PC-9 (cell line): Measurements from ENCODE around the gene SHISA5. TPM values are rescaled to one million over a fixed set of nuclear protein-coding genes. Genes with fewer than 3 reads are reported as not detected.

ENCODE experiments used
- BruUV-seq: library from RNA; stranded (reverse); fragments of 400-500 nt; replicated peaks from 2 replicates; lab custom pipeline; 2021; lab: Mats Ljungman, UMichigan
- CTCF ChIA-PET: fragments of 300-600 bp; sonication (Branson Sonifier 250); formaldehyde crosslinking; loops from one replicate; lab custom pipeline; 2022; ENCODE audit warnings: antibody characterized with exemption; lab: Charles Lee
- POLR2A ChIA-PET: fragments of 300-600 bp; sonication (Branson Sonifier 250); formaldehyde crosslinking; loops from one replicate; lab custom pipeline; 2022; ENCODE audit warnings: antibody characterized with exemption; ENCODE audit not compliant: unreplicated experiment; lab: Charles Lee
- DNase-seq, 2 experiments: peaks; one replicate each; pipeline versions ENCODE4 v3.0.0 to v3.0.0-alpha.2; 2015 to 2022; ENCODE audit warnings: mixed read lengths in 1 of 2
- H2AFZ ChIP-seq: fragments of 200-600 bp; sonication (generic); 2 replicates; pipeline ENCODE4 v1.8.1; 2017; ENCODE audit warnings: antibody characterized with exemption
- H3F3A ChIP-seq: fragments of 200-600 bp; sonication (generic); 2 replicates; pipeline ENCODE4 v1.8.1; 2017; ENCODE audit warnings: antibody characterized with exemption, mild to moderate bottlenecking, low read depth; ENCODE audit not compliant: insufficient read depth
- H3K27ac ChIP-seq: fragments of 200-600 bp; sonication (generic); 2 replicates; pipeline ENCODE4 v1.6.1; 2016; ENCODE audit warnings: mixed run types
- H3K27me3 ChIP-seq: fragments of 200-600 bp; sonication (generic); 2 replicates; pipeline ENCODE4 v1.6.1; 2016; ENCODE audit warnings: low read depth, mixed run types; ENCODE audit not compliant: insufficient read depth
- H3K36me3 ChIP-seq: fragments of 200-600 bp; sonication (generic); 2 replicates; pipeline ENCODE4 v1.6.1; 2016; ENCODE audit warnings: low read depth, mixed run types
- H3K4me1 ChIP-seq: fragments of 200-600 bp; sonication (generic); replicated peaks from 2 replicates; pipeline ENCODE4 v1.6.1; 2016; ENCODE audit warnings: mixed run types; ENCODE audit not compliant: insufficient read depth
- H3K4me2 ChIP-seq: fragments of 200-600 bp; sonication (generic); 2 replicates; pipeline ENCODE4 v1.6.1; 2017; ENCODE audit warnings: mixed run types
- H3K4me3 ChIP-seq: fragments of 200-600 bp; sonication (generic); 2 replicates; pipeline ENCODE4 v1.6.1; 2016; ENCODE audit warnings: mixed run types
- H3K79me2 ChIP-seq: fragments of 200-600 bp; sonication (generic); 2 replicates; pipeline ENCODE4 v1.6.1; 2017; ENCODE audit warnings: low read depth, mixed run types
- H3K9me2 ChIP-seq: fragments of 200-600 bp; sonication (generic); 2 replicates; pipeline ENCODE4 v1.8.1; 2017; ENCODE audit warnings: mild to moderate bottlenecking; ENCODE audit not compliant: insufficient read depth
- H3K9me3 ChIP-seq: fragments of 200-600 bp; sonication (generic); 2 replicates; pipeline ENCODE4 v1.8.1; 2016; ENCODE audit warnings: low read depth; ENCODE audit not compliant: insufficient read depth
- H4K20me1 ChIP-seq: fragments of 200-600 bp; sonication (generic); 2 replicates; pipeline ENCODE4 v1.8.1; 2017; ENCODE audit not compliant: insufficient read depth
- EZH2 ChIP-seq: fragments of 200-600 bp; sonication (generic); IDR thresholded peaks from 2 replicates; pipeline ENCODE4 v1.8.0; 2017; ENCODE audit warnings: antibody characterized with exemption, low read depth
- intact Hi-C: fragments of 100-400 bp; cut with micrococcal nuclease; formaldehyde crosslinking; loops from one replicate; pipeline ENCODE4 v1.10.0; 2022; ENCODE audit not compliant: unreplicated experiment
- total RNA-seq: library from RNA; stranded (reverse); gene quantifications from 2 replicates; pipeline ENCODE4 v1.2.3, GENCODE V29; 2021
- TF ChIP-seq, protein P1 (sequence below): fragments of 200-600 bp; sonication (generic); conservative IDR thresholded peaks from 2 replicates; pipeline ENCODE4 v1.6.1; 2017; ENCODE audit warnings: mixed run types, antibody characterized with exemption, mild to moderate bottlenecking, moderate library complexity

SHISA5 gene
- total RNA-seq, 1 experiment from 2014 or later: 133 TPM

DNA sequence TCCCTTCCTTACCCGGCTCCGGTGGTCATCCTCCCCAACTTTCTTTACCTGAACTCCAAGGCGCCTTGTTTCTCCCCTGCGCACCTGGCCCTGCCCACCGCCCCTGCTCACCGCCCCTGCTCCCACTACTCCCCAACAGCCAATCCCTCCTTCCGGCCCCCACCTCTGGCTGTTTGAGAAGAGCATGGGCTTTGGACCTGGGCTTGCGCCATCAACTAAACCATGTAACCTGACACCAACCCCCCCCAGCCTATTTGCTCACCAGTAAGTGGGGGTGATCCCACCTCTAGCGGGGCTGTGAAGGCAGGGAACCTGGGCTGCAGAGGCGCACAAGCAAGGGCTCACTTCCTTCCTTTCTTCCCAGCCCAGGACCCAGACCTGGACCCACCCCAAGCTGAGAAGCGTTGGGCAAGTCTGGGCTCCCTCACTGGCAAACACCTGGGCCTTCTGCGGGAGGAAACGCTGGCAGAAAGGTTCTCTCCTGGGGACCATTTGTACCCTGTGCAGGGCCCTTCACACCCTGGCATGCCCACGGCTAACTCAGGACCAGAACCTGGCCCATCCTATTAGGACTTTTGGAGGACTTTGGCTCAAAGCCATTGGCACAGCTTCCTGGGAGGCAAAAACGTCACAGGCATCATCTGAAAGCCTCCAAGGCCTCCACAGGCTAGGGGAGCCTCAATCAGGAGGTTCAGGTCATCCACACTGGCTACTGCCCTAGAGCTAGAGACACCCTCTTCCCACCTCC, 73.8 kb downstream of the SHISA5 start, which contains the start of gene PLXNB1:
Gene PLXNB1 (minus strand): TSS at position 127 of the 748 bp plus-strand sequence. CDS start 5,475 bp downstream, outside the sequence.
- Histone ChIP-seq H3K4me2 (peak within 1 kb of the TSS; percentile 78), H3K27me3 (no peaks in the 10 kb centered on the region), H3K79me2 (peaks cover 42% of the 10 kb centered on the region), H3K4me3 (peak within 1 kb of the TSS; percentile 73), H3F3A (peaks cover 29% of the 10 kb centered on the region), H3K36me3 (no peaks in the 10 kb centered on the region), H3K9me2 (no peaks in the 10 kb centered on the region), H2AFZ (peak within 1 kb of the TSS; percentile 77), H4K20me1 (no peaks in the 10 kb centered on the region), H3K4me1 (peaks cover 50% of the 10 kb centered on the region), H3K9me3 (no peaks in the 10 kb centered on the region), H3K27ac (peak within 1 kb of the TSS; percentile 61)
- TF ChIP-seq, protein P1, sequence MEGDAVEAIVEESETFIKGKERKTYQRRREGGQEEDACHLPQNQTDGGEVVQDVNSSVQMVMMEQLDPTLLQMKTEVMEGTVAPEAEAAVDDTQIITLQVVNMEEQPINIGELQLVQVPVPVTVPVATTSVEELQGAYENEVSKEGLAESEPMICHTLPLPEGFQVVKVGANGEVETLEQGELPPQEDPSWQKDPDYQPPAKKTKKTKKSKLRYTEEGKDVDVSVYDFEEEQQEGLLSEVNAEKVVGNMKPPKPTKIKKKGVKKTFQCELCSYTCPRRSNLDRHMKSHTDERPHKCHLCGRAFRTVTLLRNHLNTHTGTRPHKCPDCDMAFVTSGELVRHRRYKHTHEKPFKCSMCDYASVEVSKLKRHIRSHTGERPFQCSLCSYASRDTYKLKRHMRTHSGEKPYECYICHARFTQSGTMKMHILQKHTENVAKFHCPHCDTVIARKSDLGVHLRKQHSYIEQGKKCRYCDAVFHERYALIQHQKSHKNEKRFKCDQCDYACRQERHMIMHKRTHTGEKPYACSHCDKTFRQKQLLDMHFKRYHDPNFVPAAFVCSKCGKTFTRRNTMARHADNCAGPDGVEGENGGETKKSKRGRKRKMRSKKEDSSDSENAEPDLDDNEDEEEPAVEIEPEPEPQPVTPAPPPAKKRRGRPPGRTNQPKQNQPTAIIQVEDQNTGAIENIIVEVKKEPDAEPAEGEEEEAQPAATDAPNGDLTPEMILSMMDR: no peak
- TF ChIP-seq EZH2: no peak
- POLR2A ChIA-PET: interaction anchor here (0.6 kb wide), 1 partner anchor 240 kb away, joined by 3 read pairs; no protein-coding TSS in a partner anchor
- BruUV-seq: TSS peak; percentile 73
- CTCF ChIA-PET: no interaction called here
- peak; percentile 74 to 89 for DNase-seq
- intact Hi-C loops: loop anchor here (10.0 kb wide), 1 partner anchor 125 kb away; the partner anchor contains the start of gene NME6

DNA sequence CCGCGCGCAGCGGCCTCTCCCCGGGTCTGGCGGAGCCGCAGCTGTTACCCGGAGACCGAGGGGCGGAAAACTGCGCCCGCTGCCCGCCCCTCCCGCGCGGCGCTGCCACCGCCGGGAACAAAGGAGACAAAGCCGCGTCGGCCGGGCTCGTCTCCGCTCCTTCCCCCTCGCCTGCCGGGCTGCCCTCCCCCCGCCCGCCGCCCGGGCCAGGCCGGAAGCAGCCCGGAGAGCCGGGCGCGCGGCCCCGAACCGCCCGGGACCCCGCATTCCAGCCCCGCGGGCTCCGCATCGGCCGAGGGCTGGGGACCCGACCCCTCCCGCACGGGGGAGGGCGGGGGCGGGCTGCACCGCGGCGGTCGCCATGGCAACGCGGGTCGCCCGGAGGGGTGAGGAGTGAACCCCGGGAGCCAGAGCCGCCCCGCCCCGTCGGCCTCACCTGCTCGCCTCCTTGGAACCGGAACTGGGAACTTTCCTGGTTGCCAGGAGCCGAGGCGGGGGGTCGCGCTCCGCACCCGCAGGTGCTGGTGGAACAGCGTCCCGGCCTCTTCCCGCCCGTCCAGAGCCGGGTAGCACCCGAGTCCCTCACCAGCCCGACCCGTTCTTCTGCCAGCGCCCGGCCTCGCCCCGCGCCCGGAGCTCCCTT, 74.5 kb downstream of the SHISA5 start:
- CTCF ChIA-PET: no interaction called here

More for the DNA sequence above, 74.5 kb downstream of the SHISA5 start:
- no peaks in the 10 kb centered on the region for H3K36me3 ChIP-seq
- intact Hi-C loops: no loop called here
- H3K4me2 ChIP-seq: peak overlapping the region; percentile 78
- H3K4me3 ChIP-seq: peak overlapping the region; percentile 73
- H3K4me1 ChIP-seq: peaks cover 43% of the 10 kb centered on the region
- H3K27ac ChIP-seq: peak overlapping the region; percentile 61
- TF ChIP-seq, protein P1: no peak
- no peak for TF ChIP-seq EZH2
- BruUV-seq: no TSS peak
- H3K27me3 ChIP-seq: no peaks in the 10 kb centered on the region
- POLR2A ChIA-PET: interaction anchor here (0.5 to 0.7 kb wide), 3 partner anchors 18 to 239 kb away, joined by 3 to 11 read pairs (median 3); no protein-coding TSS in a partner anchor
- H4K20me1 ChIP-seq: no peaks in the 10 kb centered on the region
- H3F3A ChIP-seq: peaks cover 28% of the 10 kb centered on the region
- peak; percentile 42 to 92 for DNase-seq
- peaks cover 36% of the 10 kb centered on the region for H3K79me2 ChIP-seq
- no peaks in the 10 kb centered on the region for H3K9me3 ChIP-seq
- peak overlapping the region; percentile 77 for H2AFZ ChIP-seq
- no peaks in the 10 kb centered on the region for H3K9me2 ChIP-seq
